NCI-H2196 treated with DMSO at 0.1 percent for 48 hours (cell line): ENCODE data around the gene BCHE.

Source experiments
- DNase-seq: peaks from one replicate; lab custom pipeline; 2025; ENCODE audit not compliant: unreplicated experiment; lab: John Stamatoyannopoulos, UW

BCHE gene

DNA sequence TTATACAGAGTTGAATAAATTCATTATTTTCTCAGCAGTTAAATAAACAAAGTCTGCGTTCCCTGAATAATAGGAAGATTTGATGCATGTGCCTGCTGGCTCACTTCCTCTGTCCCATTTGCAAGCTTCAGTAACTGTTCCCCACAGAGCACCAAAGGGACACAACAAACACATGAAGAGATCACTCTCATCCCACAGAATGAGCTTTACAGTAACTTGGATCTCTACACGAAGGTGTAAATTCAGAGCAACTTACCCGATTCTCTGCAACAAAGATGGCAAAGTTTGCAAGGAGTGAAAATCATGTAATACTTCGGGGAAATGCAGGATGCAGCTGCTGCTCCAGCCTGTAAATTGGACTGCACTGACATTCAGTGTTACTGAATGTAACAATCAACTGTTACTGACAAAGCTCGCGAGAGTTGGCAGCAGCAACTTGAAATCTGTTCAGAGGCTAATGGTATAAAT, at the start of gene BCHE:
TSS of gene BCHE (minus strand) at position 366 of the 468 bp plus-strand sequence. CDS start 6,390 bp downstream, outside the sequence.
- no peak for DNase-seq

DNA sequence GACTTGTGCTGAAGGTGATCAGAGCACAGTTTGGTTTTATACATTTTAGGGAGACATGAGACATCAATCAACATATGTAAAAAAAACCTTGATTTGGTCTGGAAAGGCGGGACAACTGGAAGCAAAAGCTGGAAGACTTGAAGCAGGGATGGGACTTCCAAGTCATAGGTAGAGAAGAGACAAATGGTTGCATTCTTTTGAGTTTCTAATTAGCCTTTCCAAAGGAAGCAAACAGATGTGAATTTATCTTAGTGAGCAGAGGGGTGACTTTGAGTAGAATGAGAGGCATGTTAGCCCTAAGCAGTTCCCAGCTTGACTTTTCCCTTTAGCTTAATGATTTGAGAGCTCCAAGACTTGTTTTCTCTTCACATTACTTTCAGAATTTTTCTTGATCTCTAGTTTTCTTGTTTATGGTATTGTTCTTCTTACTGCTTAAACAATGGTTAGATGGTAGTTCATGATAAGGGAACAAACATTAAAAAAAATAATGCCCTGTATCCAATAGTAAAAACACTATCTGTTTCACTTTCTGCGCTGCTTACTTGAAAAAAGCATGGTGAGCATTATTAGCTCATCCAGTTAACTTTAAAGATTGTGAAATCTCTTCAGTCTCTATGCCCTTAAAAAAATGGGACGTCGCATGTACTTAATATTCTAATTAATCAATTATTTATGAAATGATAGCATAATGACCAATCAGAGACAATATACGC, 48.5 kb upstream of the BCHE start:
- DNase-seq: no peak

DNA sequence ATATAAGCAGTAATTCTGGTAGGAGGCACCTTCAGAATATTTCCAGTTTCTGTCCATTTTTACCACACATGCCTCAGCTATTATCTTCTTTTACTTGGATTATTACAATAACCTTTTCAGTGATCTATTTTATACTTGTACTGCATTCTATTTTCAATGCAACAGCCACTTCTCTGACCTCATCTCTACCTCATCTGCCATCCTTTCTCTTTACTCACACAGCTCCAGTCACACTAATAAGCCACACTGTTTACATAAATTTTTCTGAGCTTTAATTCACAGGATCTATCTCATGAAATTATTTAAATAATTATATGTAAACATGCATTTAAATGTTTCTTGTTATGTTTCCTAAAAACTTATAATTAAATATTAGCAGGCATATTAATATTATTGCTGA, 47.3 kb upstream of the BCHE start:
- no peak for DNase-seq

DNA sequence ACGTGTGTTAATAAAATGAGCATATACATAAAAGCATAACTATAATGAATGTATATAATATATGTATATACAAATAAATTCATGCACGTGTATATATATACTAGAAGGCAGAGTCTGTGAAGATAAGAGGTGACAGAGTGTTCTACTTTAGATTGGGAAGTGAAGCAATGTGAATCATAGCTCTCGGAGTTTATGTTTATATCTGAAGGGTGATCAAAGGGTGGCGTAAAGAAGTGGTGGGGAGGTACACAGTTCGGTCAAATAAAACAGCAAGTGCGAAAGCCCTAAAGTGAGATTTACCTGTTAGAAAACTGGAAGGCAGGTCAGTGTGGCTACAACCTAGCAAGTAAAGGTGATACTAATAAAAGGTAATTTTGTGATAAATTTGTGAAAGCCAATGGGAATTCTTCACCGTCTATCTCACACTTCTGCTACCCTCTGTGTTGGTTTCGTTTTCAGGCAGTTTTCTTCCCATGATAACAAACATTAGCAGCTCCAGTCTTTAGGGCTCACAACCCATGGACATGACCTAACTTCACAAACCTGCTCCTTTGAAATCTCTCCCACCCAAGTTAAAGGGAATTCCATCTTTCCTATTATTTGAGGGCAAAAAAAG, 46.7 kb upstream of the BCHE start:
- DNase-seq: no peak

DNA sequence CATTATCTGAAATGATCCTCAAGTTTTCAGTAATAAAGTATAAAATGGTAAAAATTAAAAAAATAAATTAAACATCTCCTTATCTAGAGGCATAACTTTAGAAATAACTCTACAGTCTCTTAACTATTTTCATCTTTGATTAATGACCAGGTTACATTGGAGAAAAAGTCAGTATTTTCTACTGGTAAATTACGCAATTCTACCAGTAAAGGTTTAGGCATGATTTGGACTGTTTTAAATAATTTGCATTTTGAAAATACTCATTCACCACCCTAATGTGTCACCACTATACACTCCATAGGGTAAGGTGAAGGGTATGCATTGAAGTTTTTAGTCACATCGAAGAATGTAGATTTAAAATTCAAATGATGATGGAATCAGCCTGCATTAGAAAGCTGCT, 45.9 kb upstream of the BCHE start:
- no peak for DNase-seq

DNA sequence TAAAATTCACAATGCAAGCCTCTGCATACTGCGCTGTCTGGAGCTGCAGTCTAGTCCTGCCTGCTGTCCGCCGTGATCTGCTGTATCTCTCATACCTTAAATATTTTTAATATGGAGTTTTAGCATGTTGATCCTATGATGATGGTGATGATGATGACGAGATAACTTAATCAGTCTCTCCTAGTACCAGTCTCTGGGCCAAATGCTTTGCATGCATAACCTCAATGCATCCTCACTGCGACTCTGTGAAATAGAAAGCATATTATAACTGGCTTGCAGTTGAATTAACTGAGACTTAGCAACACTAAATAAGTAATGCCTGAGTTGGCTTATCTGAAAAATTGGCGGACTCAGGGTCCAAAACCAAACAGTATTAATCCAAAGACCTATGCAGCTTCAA, 38.4 kb upstream of the BCHE start:
- no peak for DNase-seq

DNA sequence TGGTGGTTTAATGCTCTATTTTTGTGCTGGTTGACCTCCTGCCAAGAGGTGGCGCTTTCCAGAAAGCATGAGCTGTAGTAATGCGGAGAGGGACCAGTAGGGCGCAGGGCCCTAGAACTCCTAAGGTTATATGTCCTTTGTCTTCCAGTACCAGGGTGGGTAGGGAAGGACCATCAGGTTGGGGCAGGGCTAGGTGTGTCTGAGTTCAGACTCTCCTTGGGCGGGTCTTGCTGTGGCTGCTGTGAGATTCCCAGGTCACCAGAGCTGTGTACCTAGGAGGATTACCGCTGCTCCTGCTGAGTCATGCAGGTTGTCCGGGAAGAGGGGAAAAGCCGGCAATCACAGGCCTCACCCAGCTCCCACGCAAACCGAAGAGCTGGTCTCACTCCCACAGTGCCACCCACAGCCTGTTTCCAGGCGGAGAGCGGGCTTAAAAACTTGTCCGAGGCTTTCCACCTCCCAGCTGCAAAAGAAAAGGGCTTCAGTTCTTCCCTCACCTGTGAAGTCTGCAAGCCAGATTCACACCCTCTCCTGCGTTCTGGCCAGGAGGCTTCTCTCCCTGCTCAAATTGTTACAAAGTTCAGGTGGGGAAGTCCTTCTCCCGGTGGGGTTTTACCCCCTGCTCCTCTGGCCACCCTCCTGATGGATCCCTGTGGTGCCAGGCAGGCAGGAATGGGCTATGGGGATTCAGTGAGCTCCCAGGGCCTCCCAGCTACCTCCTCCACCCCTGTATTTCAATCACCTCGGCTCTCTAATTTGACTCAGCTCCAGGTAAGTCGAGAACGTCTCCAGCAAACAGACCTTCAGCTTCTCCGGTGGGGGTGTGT, 37.7 kb upstream of the BCHE start:
- no peak for DNase-seq

DNA sequence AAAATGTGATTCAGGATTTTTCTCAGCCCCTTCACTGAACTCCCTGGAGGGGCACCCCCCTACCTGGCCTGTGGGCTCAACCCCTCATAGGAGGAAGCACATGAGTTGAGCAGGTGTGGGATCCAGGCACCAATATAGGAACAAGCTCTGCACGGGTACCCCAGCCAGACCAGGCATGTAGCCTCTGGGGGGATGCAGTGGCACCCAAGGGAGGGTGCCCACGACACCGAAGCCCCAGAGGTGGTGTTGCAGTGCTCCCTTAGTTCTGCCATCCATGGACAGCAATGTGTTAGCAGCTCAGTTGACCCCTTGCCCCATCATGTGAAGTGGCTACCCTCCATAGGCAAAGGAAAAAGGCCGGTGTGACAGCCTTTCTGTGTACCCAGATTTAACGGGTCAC, 30.9 kb upstream of the BCHE start:
- no peak for DNase-seq

DNA sequence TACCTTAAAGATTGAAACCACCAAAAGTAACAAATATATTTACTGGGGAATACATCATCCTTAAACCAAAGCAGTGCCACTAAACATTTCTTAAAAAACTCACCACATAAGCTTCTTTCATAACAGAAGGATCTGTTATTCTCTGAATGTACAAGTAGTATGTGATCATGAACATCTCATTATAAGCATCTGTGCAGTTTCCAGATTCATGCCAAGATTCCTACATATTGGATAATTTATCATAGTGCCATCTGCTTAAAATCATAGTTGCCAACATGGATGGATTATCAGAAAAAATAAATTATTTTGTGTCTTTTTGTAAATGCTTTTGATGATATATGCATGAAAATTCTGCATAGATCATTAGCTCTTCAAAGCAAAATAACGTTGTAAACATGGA, 21.8 kb upstream of the BCHE start:
- no peak for DNase-seq

DNA sequence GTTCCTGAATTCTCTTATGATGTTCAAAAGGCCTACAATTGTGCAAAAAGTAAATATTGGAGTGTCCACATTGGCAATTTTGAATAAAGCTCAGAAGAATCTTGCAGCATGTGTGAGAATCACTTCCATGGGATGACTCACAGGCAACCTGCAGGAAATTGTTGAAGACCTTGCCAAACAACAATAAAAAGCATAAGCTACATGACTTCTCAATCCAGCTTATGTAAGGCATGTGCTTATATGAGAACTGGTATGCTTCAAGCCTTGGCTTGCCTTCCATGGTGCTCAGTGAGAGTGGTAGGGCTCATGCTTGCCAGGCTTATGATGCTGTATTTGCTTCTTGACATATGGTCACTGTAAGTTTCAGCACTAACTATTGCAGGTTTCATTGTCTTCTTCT, 18.4 kb upstream of the BCHE start:
- DNase-seq: no peak

DNA sequence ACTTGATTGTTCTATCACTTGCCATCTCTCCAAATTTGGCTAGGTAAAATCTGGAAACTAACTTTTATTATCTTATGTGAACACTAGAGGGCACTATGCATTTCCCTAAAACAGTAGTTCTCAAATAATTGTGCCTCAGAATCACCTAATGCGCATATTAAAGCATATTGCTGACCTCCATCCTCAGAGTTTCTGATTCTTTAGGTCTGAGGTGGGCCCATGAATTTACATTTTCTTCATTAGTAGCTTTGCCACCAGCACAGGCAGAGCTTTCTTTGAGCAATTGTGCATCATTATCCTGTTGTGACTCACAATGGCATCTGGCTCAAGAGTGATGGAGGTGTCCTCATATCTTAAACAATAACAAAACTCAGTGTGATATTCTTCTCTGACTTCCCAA, 17.5 kb upstream of the BCHE start:
- DNase-seq: peak; percentile 34

DNA sequence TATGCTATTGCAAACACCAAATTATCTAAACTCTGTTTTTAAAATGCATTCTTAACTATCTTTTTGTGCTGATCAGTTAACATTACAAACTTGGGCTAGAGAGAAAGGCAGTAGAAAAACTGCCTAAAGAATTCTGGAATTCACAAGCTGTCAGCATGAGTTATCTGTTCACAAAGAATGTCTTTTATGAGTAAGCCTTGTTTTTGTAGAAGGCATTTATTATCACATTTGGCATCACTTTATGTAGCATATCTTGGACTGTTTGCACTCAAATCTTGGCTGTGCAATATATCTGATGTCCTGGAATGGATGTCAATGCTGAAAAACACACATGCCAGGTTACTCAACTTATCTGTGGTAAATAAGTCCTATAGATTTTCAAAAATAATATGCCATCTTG, 15.5 kb upstream of the BCHE start:
- DNase-seq: no peak

DNA sequence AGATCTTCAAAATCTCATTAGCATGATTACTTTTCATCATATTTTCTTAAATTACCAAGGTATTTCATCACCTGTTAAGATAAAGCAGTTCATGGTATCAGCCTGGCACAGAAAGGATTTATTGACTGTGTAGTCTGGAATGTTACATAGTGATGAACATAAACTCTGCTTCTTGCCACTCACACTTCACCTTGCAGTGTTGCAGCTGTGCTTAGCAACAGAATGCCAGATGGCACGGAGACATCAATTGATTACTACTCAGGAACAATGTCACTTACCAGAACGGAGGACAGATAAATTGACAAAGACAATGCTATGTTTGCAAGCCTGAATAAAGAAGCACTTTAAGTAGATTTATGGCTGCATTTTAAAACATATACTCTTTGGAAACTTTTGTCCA, 15.0 kb upstream of the BCHE start:
- no peak for DNase-seq

DNA sequence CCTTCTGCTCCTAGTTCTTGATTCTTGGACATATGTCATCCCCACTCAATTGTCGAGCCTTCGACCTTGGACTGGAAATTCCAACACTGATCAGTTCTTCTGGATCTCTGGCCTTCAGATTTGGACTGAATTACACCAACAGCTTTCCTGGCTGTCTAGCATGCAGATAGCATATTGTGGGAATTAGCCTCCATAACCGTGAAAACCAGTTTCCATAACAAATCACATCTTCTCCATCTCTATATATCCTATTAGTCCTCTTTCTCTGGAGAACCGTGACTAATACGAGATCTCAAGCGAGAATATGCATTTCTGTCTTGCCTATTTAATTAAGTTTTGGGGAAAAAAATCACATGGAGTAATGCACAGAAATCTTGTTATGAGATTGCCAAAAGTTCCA, 8.8 kb upstream of the BCHE start:
- no peak for DNase-seq

DNA sequence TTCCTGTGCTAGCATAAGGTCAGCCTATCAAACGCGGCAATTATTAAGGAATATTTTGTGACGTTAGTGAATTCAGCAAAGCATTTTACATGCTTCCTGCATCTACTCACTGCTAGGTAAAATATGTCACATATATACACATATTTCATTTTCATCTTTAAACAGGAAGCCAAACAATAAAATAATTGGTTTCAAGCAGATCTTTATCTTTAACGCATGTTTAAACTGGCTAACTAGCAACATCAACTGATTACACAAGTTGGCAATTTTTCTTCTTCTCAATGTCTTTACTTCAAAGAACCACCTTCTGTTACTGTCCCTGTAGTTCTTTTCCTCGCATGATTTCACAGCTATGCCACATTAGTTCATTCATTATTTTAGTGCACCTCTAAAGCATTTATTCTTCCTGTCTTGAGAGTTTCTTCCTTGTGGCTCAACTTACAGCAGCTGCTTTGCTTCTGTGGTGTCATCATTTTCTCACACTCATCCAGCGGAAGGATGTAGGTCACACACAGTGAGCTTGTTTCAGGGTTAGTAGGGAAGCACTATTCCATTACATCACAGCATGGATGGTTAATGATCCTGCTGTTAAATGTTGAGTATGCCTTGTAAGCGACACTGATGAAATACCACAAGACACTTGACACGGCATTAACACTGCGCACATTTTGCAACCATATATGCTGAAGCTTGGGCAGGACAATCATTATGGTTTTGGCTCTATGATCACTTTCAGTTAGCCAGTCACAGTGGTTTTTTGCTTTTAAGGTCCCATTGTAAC, 2.3 kb upstream of the BCHE start:
- DNase-seq: no peak

DNA sequence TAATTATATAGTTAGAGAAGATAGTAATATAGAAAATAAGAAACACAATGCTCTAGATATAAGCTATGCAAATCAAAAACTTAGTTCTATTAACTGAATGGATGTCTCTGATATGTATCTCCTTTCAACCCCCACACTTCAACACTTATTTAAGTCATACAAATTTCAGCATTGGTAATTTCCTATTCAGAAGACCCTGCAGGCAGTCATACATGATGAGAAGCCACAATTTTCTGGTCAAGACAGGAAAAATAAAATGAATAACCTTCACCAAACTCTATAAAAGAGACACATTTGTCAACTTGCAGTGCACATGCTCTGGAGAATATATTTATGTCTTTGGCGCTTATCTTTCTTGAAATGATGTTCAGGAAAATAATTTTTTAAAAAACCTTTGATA, 578 bp upstream of the BCHE start:
- DNase-seq: no peak

DNA sequence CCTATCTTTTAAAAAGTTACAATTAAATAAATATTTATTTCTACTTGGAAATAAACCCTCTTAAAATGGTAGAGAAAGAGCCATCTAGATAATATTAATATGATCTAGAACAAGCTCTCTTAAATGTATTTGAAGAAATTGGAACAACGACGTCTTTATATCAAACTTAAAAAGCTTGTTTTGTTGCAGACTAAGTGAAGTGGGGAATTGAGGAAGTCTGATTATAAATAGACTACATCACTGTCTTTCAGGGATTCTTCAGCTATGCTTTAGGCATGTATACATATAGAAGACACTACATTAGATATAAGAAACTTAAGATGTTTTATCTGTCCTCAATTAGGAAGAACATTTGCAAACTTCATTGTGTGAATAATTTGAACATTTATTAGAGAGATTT, 1.8 kb downstream of the BCHE start:
- no peak for DNase-seq

DNA sequence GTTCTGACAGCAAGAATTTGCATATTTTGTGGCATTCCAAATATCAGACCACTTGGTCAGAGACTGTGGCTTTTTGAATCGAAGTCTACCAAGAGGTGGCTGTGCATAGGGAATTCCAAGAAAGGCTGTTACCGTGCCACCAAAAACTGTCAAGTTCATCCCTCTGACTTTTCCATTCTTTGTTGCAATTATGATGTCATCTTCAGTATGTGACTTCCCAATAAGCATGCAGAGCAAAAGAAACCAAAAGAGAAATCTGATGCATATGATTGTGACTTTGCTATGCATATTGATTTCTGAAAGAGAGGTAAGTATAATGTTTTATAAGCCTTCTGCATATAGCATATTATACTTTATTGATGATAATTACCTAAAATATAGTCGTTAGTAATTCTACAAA, 6.5 kb downstream of the BCHE start:
- DNase-seq: no peak

DNA sequence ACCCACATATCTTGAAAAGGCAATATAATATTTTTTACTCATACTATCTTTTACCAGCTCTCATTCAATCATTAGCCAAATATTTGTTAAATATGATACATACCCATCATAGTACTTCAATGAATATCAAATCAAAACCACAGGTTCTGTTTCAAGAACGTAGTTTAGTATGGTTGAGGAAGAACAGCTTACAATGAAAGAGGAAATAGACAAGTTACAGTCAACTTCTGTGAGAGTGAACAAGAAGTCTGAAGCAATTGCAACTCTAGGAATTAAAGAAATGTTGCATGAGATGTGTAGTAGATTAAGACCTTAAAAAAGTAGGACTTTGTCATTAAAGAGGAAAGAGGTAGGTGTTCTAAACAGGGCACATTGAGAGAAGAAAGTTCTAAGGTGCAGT, 9.3 kb downstream of the BCHE start:
- DNase-seq: no peak

DNA sequence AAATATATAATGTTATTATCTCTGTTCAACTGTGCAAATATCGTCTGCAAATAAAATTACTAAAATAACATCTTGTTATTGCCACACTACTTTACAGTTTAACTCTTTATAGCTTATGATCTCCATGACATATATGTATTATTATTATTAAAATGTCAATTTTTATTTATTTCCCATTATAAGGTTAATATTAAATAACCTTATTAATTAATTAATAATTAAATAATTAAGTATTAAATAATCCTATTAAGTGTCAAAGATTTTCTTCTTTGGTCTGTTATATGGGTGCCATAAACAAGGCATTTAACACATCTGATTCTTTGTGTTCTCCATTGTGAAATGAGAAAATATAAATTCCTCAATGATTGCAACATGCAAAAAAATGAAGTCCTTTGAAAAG, 10.0 kb downstream of the BCHE start:
- DNase-seq: no peak

DNA sequence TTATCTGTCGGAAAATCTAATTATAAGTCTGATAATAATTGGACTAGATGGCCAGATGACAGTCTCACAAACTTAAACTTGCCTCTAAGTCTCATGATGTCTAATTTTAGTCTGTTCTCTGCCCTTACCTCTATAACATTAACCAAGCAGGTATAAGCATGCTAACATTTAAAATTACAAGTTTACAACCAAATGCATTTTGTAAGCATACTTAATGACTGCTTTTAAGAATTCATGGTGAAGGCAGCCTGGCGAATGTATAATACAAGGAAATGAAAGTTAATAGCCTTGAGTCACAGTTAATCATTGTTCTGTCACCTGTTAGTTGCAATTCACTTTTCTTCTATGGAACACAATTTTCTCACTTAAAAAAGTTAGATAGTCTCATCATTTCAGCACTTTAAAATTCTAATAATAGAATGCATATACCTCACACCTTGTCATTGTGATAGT, 16.5 kb downstream of the BCHE start:
- no peak for DNase-seq
